ENCODE measurements around the gene KLRC4.
"Not testable (repeated sequence)": the region's sequence is repeated elsewhere in the genome, so short reads cannot be mapped to it uniquely, and the experiment has no call there.

KLRC4 gene

GRCh38 chr12:10409392-10409791 lies at the start of gene KLRC4:
Gene KLRC4, minus strand, starts transcription at chr12:10409757. Its CDS starts 182 bp downstream, at chr12:10409575.
- DNase-seq (ENCODE audit: low spot score): no peak
- no peak for TF ChIP-seq CTCF (IDR thresholded peaks at IDR 0.05; ENCODE audit: extremely low read depth, missing control alignments)

GRCh38 chr12:10457760-10458159 lies 48.2 kb upstream of the KLRC4 start:
- no peak for TF ChIP-seq CTCF (IDR thresholded peaks at IDR 0.05; ENCODE audit: extremely low read depth, missing control alignments)
- no peak for DNase-seq (ENCODE audit: low spot score)

- no peak for TF ChIP-seq CTCF (IDR thresholded peaks at IDR 0.05; ENCODE audit: extremely low read depth, missing control alignments)
- DNase-seq (ENCODE audit: low spot score): no peak
Measured at GRCh38 chr12:10456856-10457255, 47.3 kb upstream of the KLRC4 start.

GRCh38 chr12:10455766-10456165 lies 46.2 kb upstream of the KLRC4 start:
- DNase-seq (ENCODE audit: low spot score): no peak
- TF ChIP-seq CTCF (IDR thresholded peaks at IDR 0.05; ENCODE audit: extremely low read depth, missing control alignments): no peak

- no peak for TF ChIP-seq CTCF (IDR thresholded peaks at IDR 0.05; ENCODE audit: extremely low read depth, missing control alignments)
- no peak for DNase-seq (ENCODE audit: low spot score)
Measured at GRCh38 chr12:10454531-10454930, 45.0 kb upstream of the KLRC4 start.

GRCh38 chr12:10453156-10453555 lies 43.6 kb upstream of the KLRC4 start, which contains the start of gene KLRC1:
Gene KLRC1, minus strand, starts transcription at chr12:10453377. Its CDS starts 2,221 bp downstream, at chr12:10451156.
- DNase-seq (ENCODE audit: low spot score): no peak
- no peak for TF ChIP-seq CTCF (IDR thresholded peaks at IDR 0.05; ENCODE audit: extremely low read depth, missing control alignments)

- no peak for TF ChIP-seq CTCF (IDR thresholded peaks at IDR 0.05; ENCODE audit: extremely low read depth, missing control alignments)
Measured at GRCh38 chr12:10448236-10448635, 38.7 kb upstream of the KLRC4 start.

GRCh38 chr12:10446052-10446451 lies 36.5 kb upstream of the KLRC4 start:
- not testable (repeated sequence) for DNase-seq (ENCODE audit: low spot score)

More at GRCh38 chr12:10448236-10448635, 38.7 kb upstream of the KLRC4 start:
- no peak for DNase-seq (ENCODE audit: low spot score)

GRCh38 chr12:10441144-10441543 lies 31.6 kb upstream of the KLRC4 start:
- DNase-seq (ENCODE audit: low spot score): not testable (repeated sequence)

GRCh38 chr12:10439608-10440274 lies 30.2 kb upstream of the KLRC4 start:
- not testable (repeated sequence) for DNase-seq (ENCODE audit: low spot score)

GRCh38 chr12:10437601-10438000 lies 28.0 kb upstream of the KLRC4 start:
- DNase-seq (ENCODE audit: low spot score): not testable (repeated sequence)

GRCh38 chr12:10435816-10436215 lies 26.3 kb upstream of the KLRC4 start, which contains the start of gene KLRC2:
Gene KLRC2, minus strand, starts transcription at chr12:10436010. Its CDS starts 24 bp downstream, at chr12:10435986.
- DNase-seq (ENCODE audit: low spot score): not testable (repeated sequence)
